Nephron (organoid): Measurements from ENCODE around the gene C6orf47.

Source experiments
- H3K27ac Mint-ChIP-seq, 3 experiments: 2 replicates each; pipeline ENCODE4 v1.8.0; 2020; ENCODE audit warnings: mixed read lengths in 3 of 3, mild to moderate bottlenecking in 2 of 3, moderate library complexity in 1 of 3
- H3K27me3 Mint-ChIP-seq: 2 replicates; pipeline ENCODE4 v1.8.0; 2021; ENCODE audit warnings: low read depth, mild to moderate bottlenecking, moderate library complexity, mixed read lengths
- H3K36me3 Mint-ChIP-seq: 2 replicates; pipeline ENCODE4 v1.8.0; 2020; ENCODE audit warnings: low read depth, mixed read lengths
- H3K4me1 Mint-ChIP-seq: 2 replicates; pipeline ENCODE4 v1.8.0; 2020; ENCODE audit warnings: mixed read lengths
- H3K4me3 Mint-ChIP-seq, 3 experiments: 2 replicates each; pipeline ENCODE4 v1.8.0; 2020; ENCODE audit warnings: mild to moderate bottlenecking in 3 of 3, mixed read lengths in 3 of 3, moderate library complexity in 2 of 3
- H3K9me3 Mint-ChIP-seq: 2 replicates; pipeline ENCODE4 v1.8.0; 2020; ENCODE audit warnings: mixed read lengths
- CTCF ChIP-seq, 3 experiments: fragments of 200-600 bp; sonication (generic); IDR thresholded peaks; one replicate each; pipeline ENCODE4 v1.5.0; 2021; ENCODE audit warnings: antibody characterized with exemption in 3 of 3; ENCODE audit not compliant: unreplicated experiment in 3 of 3

The C6orf47 gene

GRCh38 chr6:31631209-31631608 lies 29.4 kb downstream of the C6orf47 start:
- H3K4me1 Mint-ChIP-seq, result no peaks in the 10 kb centered on the region
- no peak overlapping the region for H3K27ac Mint-ChIP-seq
- H3K9me3 Mint-ChIP-seq, result no peaks in the 10 kb centered on the region

GRCh38 chr6:31630177-31630934 lies 30.2 kb downstream of the C6orf47 start:
- H3K27ac Mint-ChIP-seq, result peak overlapping the region in 1 of 3 experiments; percentile 20
- peaks cover 84% of the 10 kb centered on the region for H3K36me3 Mint-ChIP-seq
- TF ChIP-seq CTCF (IDR thresholded peaks at IDR 0.05; ENCODE audit: unreplicated experiment in 3 of 3), result no peak
- no peaks in the 10 kb centered on the region for H3K4me1 Mint-ChIP-seq
- no peaks in the 10 kb centered on the region for H3K27me3 Mint-ChIP-seq
- no peaks in the 10 kb centered on the region for H3K9me3 Mint-ChIP-seq
- no peak overlapping the region for H3K4me3 Mint-ChIP-seq

More at GRCh38 chr6:31631209-31631608, 29.4 kb downstream of the C6orf47 start:
- peaks cover 83% of the 10 kb centered on the region for H3K36me3 Mint-ChIP-seq
- no peak for TF ChIP-seq CTCF (IDR thresholded peaks at IDR 0.05; ENCODE audit: unreplicated experiment in 3 of 3)
- no peaks in the 10 kb centered on the region for H3K27me3 Mint-ChIP-seq
- H3K4me3 Mint-ChIP-seq, result no peak overlapping the region

- H3K9me3 Mint-ChIP-seq, result no peaks in the 10 kb centered on the region
- no peaks in the 10 kb centered on the region for H3K27me3 Mint-ChIP-seq
- H3K4me3 Mint-ChIP-seq, result no peak overlapping the region
- TF ChIP-seq CTCF (IDR thresholded peaks at IDR 0.05; ENCODE audit: unreplicated experiment in 3 of 3), result no peak
- H3K4me1 Mint-ChIP-seq, result no peaks in the 10 kb centered on the region
- peak overlapping the region in 1 of 3 experiments; percentile 46 for H3K27ac Mint-ChIP-seq
- H3K36me3 Mint-ChIP-seq, result peaks cover 81% of the 10 kb centered on the region
These were observed 31.6 kb downstream of the C6orf47 start for GRCh38 chr6:31629014-31629413.

GRCh38 chr6:31627690-31628287 lies 32.8 kb downstream of the C6orf47 start:
- Mint-ChIP-seq H3K9me3 (no peaks in the 10 kb centered on the region), H3K27me3 (no peaks in the 10 kb centered on the region), H3K36me3 (peaks cover 84% of the 10 kb centered on the region), H3K27ac (no peak overlapping the region), H3K4me3 (no peak overlapping the region), H3K4me1 (peaks cover 1% of the 10 kb centered on the region)
- no peak for TF ChIP-seq CTCF (IDR thresholded peaks at IDR 0.05; ENCODE audit: unreplicated experiment in 3 of 3)

GRCh38 chr6:31626952-31627351 lies 33.6 kb downstream of the C6orf47 start:
- peaks cover 10% of the 10 kb centered on the region for H3K4me1 Mint-ChIP-seq
- TF ChIP-seq CTCF (IDR thresholded peaks at IDR 0.05; ENCODE audit: unreplicated experiment in 3 of 3), result no peak

More at GRCh38 chr6:31626952-31627351, 33.6 kb downstream of the C6orf47 start:
- H3K4me3 Mint-ChIP-seq, result no peak overlapping the region
- H3K9me3 Mint-ChIP-seq, result no peaks in the 10 kb centered on the region
- no peak overlapping the region for H3K27ac Mint-ChIP-seq
- no peaks in the 10 kb centered on the region for H3K27me3 Mint-ChIP-seq
- H3K36me3 Mint-ChIP-seq, result peaks cover 85% of the 10 kb centered on the region
